ENCODE measurements around the gene MYH16.

DNA sequence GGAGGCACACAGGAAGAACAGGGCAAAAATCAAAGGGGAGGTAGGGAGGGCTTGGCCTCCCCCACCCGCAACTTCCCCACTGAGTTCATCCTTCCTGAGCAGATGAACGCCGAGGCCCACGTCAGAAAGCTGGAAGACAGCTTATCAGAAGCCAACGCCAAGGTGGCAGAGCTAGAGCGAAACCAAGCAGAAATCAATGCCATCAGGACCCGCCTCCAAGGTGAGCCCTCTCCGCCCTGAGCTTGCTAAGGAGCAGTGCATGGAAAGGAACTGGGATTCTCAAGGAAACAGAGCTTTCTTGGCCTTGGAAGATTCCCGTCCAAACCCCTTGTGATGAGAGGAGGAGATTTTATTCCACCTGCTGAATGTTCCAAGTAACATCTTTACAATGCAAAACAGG, 16.5 kb downstream of the MYH16 start:
- no peak for TF ChIP-seq CTCF (IDR thresholded peaks at IDR 0.05)
- TF ChIP-seq POLR2AphosphoS5 (IDR thresholded peaks at IDR 0.05): no peak
